A549 (cell line): Measurements from ENCODE around the gene MRRF. TPM values are rescaled to one million over a fixed set of nuclear protein-coding genes. Genes with fewer than 3 reads are reported as not detected.

Experiments
- ATAC-seq, 2 experiments: fragments of 200-7000 bp in 1 of 2; fragments of >200 bp in 1 of 2; cut with Nextera tagmentation in 1 of 2; cut with Tn5 transposase in 1 of 2; 3 replicates each; pipeline versions ENCODE4 v1.8.0 to v1.9.1; 2018 to 2020; ENCODE audit warnings: mild to moderate bottlenecking in 1 of 2, moderate library complexity in 1 of 2
- CTCF ChIA-PET: fragments of 300-600 bp; sonication (Branson Sonifier 250); formaldehyde crosslinking; extraction: SDS; loops from one replicate; lab custom pipeline; 2021; ENCODE audit warnings: antibody characterized with exemption, inconsistent platforms; lab: Yijun Ruan, JAX
- POLR2A ChIA-PET: fragments of 350-600 bp; formaldehyde crosslinking; extraction: SDS; loops from one replicate; lab custom pipeline; 2021; ENCODE audit warnings: antibody characterized with exemption, inconsistent platforms; lab: Yijun Ruan, JAX
- DNase-seq, 2 experiments: peaks; one replicate each; pipeline versions ENCODE4 v3.0.0 to v3.0.0-alpha.2; 2011 to 2016; ENCODE audit warnings: low read depth in 1 of 2, low spot score in 1 of 2
- FAIRE-seq: peaks from 2 replicates; lab custom pipeline; 2011; peaks lifted over from hg19 to GRCh38; lab: Jason Lieb, UNC
- H3K27ac ChIP-seq, 2 experiments: fragments of >200 bp; sonication (Bioruptor Twin); formaldehyde crosslinking; 3 replicates each; pipeline ENCODE4 v1.5.1; 2016 to 2017
- H3K4me1 ChIP-seq: fragments of >200 bp; sonication (Bioruptor Twin); formaldehyde crosslinking; 3 replicates; pipeline ENCODE4 v1.6.1; 2016
- H3K4me2 ChIP-seq: fragments of >200 bp; sonication (Bioruptor Twin); formaldehyde crosslinking; 3 replicates; pipeline ENCODE4 v1.6.1; 2016
- H3K4me3 ChIP-seq: fragments of >200 bp; sonication (Bioruptor Twin); formaldehyde crosslinking; 3 replicates; pipeline ENCODE4 v1.5.1; 2016
- H3K9me3 ChIP-seq: fragments of >200 bp; sonication (Bioruptor Twin); formaldehyde crosslinking; 3 replicates; pipeline ENCODE4 v1.6.1; 2016
- BHLHE40 ChIP-seq: IDR thresholded peaks from 2 replicates; pipeline ENCODE4 v1.6.1; 2012; ENCODE audit warnings: low read depth, low read length, inconsistent platforms
- CBX2 ChIP-seq: fragments of 200-600 bp; sonication (generic); IDR thresholded peaks from 2 replicates; pipeline ENCODE4 v1.6.1; 2016; ENCODE audit warnings: low read depth, mild to moderate bottlenecking, borderline replicate concordance
- CEBPB ChIP-seq, 2 experiments: fragments of >200 bp in 1 of 2; sonication (Bioruptor Twin) in 1 of 2; formaldehyde crosslinking in 1 of 2; IDR thresholded peaks; 2 replicates each; pipeline ENCODE4 v1.6.1; 2012 to 2016
- CHD2 ChIP-seq: fragments of 150-350 bp; IDR thresholded peaks from 2 replicates; pipeline ENCODE4 v1.6.1; 2014; ENCODE audit warnings: low read length; ENCODE audit not compliant: partially characterized antibody
- CHD4 ChIP-seq: fragments of 200-600 bp; sonication (generic); IDR thresholded peaks from 2 replicates; pipeline ENCODE4 v1.6.1; 2016; ENCODE audit warnings: antibody characterized with exemption, mild to moderate bottlenecking, borderline replicate concordance
- EHMT2 ChIP-seq: fragments of 200-600 bp; sonication (generic); IDR thresholded peaks from 2 replicates; pipeline ENCODE4 v1.6.1; 2016; ENCODE audit warnings: antibody characterized with exemption, low read depth, mild to moderate bottlenecking, moderate library complexity
- ESRRA ChIP-seq: fragments of 150-350 bp; IDR thresholded peaks from 2 replicates; pipeline ENCODE4 v1.6.1; 2014; ENCODE audit warnings: mild to moderate bottlenecking, low read length, borderline replicate concordance
- FOSL2 ChIP-seq, 2 experiments: fragments of 450-650 bp in 1 of 2; fragments of >200 bp in 1 of 2; sonication (Bioruptor Twin) in 1 of 2; formaldehyde crosslinking; IDR thresholded peaks; 2 replicates each; pipeline versions ENCODE4 v1.5.0 to v1.6.1; 2016 to 2020; ENCODE audit warnings: mild to moderate bottlenecking in 1 of 2, moderate library complexity in 1 of 2
- GATA3 ChIP-seq: IDR thresholded peaks from 2 replicates; pipeline ENCODE4 v1.6.1; 2012; ENCODE audit warnings: borderline replicate concordance
- HOXB13 ChIP-seq: fragments of 250-450 bp; sonication (Bioruptor Pico); IDR thresholded peaks from 2 replicates; pipeline ENCODE4 v1.5.0; 2020; ENCODE audit warnings: low read depth, mild to moderate bottlenecking, moderate library complexity
- HOXB5 ChIP-seq: fragments of 250-450 bp; sonication (Bioruptor Pico); IDR thresholded peaks from 2 replicates; pipeline ENCODE4 v1.5.0; 2020; ENCODE audit warnings: mild to moderate bottlenecking, moderate library complexity
- JUN ChIP-seq, 2 experiments: fragments of >200 bp; sonication (Bioruptor Twin); formaldehyde crosslinking; IDR thresholded peaks; 2 replicates in 1 of 2; 3 replicates in 1 of 2; pipeline ENCODE4 v1.6.1; 2016 to 2017
- KDM1A ChIP-seq: fragments of 200-600 bp; sonication (generic); IDR thresholded peaks from 2 replicates; pipeline ENCODE4 v1.6.1; 2016; ENCODE audit warnings: low read depth, mild to moderate bottlenecking
- KDM5A ChIP-seq: fragments of 200-600 bp; sonication (generic); IDR thresholded peaks from 2 replicates; pipeline ENCODE4 v1.6.1; 2016; ENCODE audit warnings: antibody characterized with exemption, mild to moderate bottlenecking
- MYC ChIP-seq: IDR thresholded peaks from 2 replicates; pipeline ENCODE4 v1.6.1; 2012; ENCODE audit warnings: mild to moderate bottlenecking, inconsistent platforms, low read length, improper control_type of control experiment, borderline replicate concordance
- NPAS2 ChIP-seq: fragments of 250-450 bp; sonication (Bioruptor Pico); IDR thresholded peaks from 2 replicates; pipeline ENCODE4 v1.8.0; 2022; ENCODE audit warnings: mild to moderate bottlenecking, moderate library complexity, borderline replicate concordance
- POLR2AphosphoS2 ChIP-seq: conservative IDR thresholded peaks from 2 replicates; pipeline ENCODE4 v1.6.1; 2012; ENCODE audit warnings: low read length, improper control_type of control experiment, inconsistent platforms
- RFX5 ChIP-seq: fragments of 450-650 bp; IDR thresholded peaks from 2 replicates; pipeline ENCODE4 v1.7.1; 2014; ENCODE audit warnings: antibody characterized with exemption, mild to moderate bottlenecking, moderate library complexity
- TFCP2L1 ChIP-seq: fragments of 250-450 bp; sonication (Bioruptor Pico); IDR thresholded peaks from 2 replicates; pipeline ENCODE4 v1.5.0; 2021; ENCODE audit warnings: mild to moderate bottlenecking
- ZC3H11A ChIP-seq: fragments of 450-650 bp; IDR thresholded peaks from 2 replicates; pipeline ENCODE4 v1.6.1; 2014; ENCODE audit warnings: antibody characterized with exemption, mild to moderate bottlenecking
- WGBS: methylation state at CpG from one replicate; pipeline ENCODE4 v1.1.6; 2017; ENCODE audit errors: missing lambda C conversion rate; 5-methylcytosine and 5-hydroxymethylcytosine counted together
- polyA plus RNA-seq, 4 experiments: library from polyadenylated mRNA; depleted of rRNA in 3 of 4; stranded (reverse); fragments of >200 nt; fragmentation: RNase III in 1 of 4; extraction: RNeasy Plus Mini Kit Qiagen cat#74134 plus additional on column Dnase treatment in 1 of 4; gene quantifications; 2 replicates in 3 of 4; 3 replicates in 1 of 4; pipeline ENCODE4 v1.2.3, GENCODE V29; 2011 to 2017
- TF ChIP-seq, protein P1 (sequence below): IDR thresholded peaks from 2 replicates; pipeline ENCODE4 v1.6.1; 2012
- TF ChIP-seq, protein P2 (sequence below): fragments of 250-450 bp; sonication (Bioruptor Pico); IDR thresholded peaks from 2 replicates; pipeline ENCODE4 v1.5.0; 2021; ENCODE audit warnings: mild to moderate bottlenecking, moderate library complexity, borderline replicate concordance
- TF ChIP-seq, protein P3 (sequence below): IDR thresholded peaks from 2 replicates; pipeline ENCODE4 v1.6.1; 2012; ENCODE audit warnings: low read depth, borderline replicate concordance
- TF ChIP-seq, protein P4 (sequence below): fragments of >200 bp; sonication (Bioruptor Twin); formaldehyde crosslinking; IDR thresholded peaks from 2 replicates; pipeline ENCODE4 v1.6.1; 2016
- TF ChIP-seq, protein P5 (sequence below): fragments of >200 bp; sonication (Bioruptor Twin); formaldehyde crosslinking; IDR thresholded peaks from 3 replicates; pipeline ENCODE4 v1.5.1; 2016

The MRRF gene
- polyA plus RNA-seq, 2 of the 4 experiments (the other 2 are of a cell fraction): 63.6 to 107 TPM

DNA sequence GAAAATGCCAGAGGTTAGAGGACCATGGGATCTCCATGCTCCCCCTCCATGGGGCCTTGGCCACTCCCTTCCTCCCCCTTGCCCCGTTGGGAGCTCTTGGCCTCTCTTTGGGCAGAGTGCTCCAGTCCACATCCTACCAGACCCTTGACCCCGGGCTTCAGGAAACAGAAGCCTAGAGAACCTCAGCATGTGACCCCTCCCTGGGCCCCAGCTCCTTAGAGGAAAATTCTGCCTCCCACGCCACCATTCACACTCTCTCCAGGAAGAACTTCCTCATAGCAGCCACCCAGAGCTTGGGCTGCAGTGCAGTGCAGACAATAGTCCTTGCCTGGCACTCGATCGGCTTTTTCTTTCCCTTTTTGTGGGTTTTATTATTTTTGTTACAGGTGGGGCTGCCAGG lies 41.9 kb upstream of the MRRF start:
- ATAC-seq: no peak
- Histone ChIP-seq H3K4me3 (no peak overlapping the region), H3K27ac (no peak overlapping the region), H3K4me1 (peaks cover 7% of the 10 kb centered on the region; the same call in 1 of the 3 replicates), H3K9me3 (no peaks in the 10 kb centered on the region), H3K4me2 (no peak overlapping the region)
- DNase-seq: no peak
- ChIA-PET CTCF (interaction anchor here (1.1 to 1.5 kb wide), 2 partner anchors 97 to 104 kb away, joined by 3 read pairs; no protein-coding TSS in a partner anchor), POLR2A (no interaction called here)
- TF ChIP-seq, protein P1, sequence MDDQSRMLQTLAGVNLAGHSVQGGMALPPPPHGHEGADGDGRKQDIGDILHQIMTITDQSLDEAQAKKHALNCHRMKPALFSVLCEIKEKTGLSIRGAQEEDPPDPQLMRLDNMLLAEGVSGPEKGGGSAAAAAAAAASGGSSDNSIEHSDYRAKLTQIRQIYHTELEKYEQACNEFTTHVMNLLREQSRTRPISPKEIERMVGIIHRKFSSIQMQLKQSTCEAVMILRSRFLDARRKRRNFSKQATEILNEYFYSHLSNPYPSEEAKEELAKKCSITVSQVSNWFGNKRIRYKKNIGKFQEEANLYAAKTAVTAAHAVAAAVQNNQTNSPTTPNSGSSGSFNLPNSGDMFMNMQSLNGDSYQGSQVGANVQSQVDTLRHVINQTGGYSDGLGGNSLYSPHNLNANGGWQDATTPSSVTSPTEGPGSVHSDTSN: no peak
- no peak for TF ChIP-seq KDM5A
- no peak for TF ChIP-seq MYC
- no peak for TF ChIP-seq HOXB5 (CRISPR knock-in tag)
- TF ChIP-seq ESRRA: no peak
- no peak for TF ChIP-seq JUN (IDR thresholded peaks at IDR 0.05)
- TF ChIP-seq TFCP2L1: no peak
- no peak for TF ChIP-seq ZC3H11A
- TF ChIP-seq, protein P2, sequence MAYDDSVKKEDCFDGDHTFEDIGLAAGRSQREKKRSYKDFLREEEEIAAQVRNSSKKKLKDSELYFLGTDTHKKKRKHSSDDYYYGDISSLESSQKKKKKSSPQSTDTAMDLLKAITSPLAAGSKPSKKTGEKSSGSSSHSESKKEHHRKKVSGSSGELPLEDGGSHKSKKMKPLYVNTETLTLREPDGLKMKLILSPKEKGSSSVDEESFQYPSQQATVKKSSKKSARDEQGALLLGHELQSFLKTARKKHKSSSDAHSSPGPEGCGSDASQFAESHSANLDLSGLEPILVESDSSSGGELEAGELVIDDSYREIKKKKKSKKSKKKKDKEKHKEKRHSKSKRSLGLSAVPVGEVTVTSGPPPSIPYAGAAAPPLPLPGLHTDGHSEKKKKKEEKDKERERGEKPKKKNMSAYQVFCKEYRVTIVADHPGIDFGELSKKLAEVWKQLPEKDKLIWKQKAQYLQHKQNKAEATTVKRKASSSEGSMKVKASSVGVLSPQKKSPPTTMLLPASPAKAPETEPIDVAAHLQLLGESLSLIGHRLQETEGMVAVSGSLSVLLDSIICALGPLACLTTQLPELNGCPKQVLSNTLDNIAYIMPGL (CRISPR knock-in tag): no peak
- no peak for TF ChIP-seq CHD2
- no peak for TF ChIP-seq NPAS2 (CRISPR knock-in tag)
- no peak for FAIRE-seq
- WGBS: 64% methylated on average over 5 of the region's 5 CpGs

DNA sequence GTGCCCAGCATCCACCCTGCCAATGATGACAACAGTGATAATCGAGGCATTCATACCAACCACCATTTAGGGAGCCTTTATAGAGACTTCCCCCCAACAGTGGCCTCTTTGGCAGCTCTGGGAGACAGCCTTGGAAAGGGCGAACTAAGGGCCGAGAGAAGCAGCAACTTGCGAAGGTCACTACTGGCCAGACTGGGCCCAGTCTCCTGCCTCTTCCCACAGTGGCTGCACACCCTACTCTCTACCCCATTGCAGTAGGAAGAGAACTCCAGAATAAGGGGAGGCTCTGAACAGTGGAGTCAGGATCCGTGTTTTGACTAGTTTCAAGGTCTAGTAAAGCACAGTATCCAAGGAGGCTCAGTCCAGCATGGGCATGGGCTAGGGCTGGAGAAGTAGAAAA lies 41.2 kb upstream of the MRRF start:
- Histone ChIP-seq H3K4me2 (no peak overlapping the region), H3K9me3 (no peaks in the 10 kb centered on the region), H3K27ac (no peak overlapping the region)
- no peak for DNase-seq
- ChIA-PET POLR2A (no interaction called here), CTCF (interaction anchor here (1.1 to 1.5 kb wide), 2 partner anchors 97 to 105 kb away, joined by 3 read pairs; no protein-coding TSS in a partner anchor)
- no peak for ATAC-seq
- WGBS: 10% methylated on average over 2 of the region's 5 CpGs
- no peak for FAIRE-seq
- no peak for TF ChIP-seq BHLHE40
- no peak for TF ChIP-seq CHD4
- TF ChIP-seq, protein P3, sequence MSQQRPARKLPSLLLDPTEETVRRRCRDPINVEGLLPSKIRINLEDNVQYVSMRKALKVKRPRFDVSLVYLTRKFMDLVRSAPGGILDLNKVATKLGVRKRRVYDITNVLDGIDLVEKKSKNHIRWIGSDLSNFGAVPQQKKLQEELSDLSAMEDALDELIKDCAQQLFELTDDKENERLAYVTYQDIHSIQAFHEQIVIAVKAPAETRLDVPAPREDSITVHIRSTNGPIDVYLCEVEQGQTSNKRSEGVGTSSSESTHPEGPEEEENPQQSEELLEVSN: no peak
- TF ChIP-seq HOXB13 (CRISPR knock-in tag): no peak
- no peak for TF ChIP-seq CBX2
- TF ChIP-seq, protein P4, sequence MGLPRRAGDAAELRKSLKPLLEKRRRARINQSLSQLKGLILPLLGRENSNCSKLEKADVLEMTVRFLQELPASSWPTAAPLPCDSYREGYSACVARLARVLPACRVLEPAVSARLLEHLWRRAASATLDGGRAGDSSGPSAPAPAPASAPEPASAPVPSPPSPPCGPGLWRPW: no peak
- TF ChIP-seq, all 56 proteins: peak for 0
- Histone ChIP-seq H3K4me3 (no peak overlapping the region), H3K4me1 (peaks cover 5% of the 10 kb centered on the region; the same call in 1 of the 3 replicates)

DNA sequence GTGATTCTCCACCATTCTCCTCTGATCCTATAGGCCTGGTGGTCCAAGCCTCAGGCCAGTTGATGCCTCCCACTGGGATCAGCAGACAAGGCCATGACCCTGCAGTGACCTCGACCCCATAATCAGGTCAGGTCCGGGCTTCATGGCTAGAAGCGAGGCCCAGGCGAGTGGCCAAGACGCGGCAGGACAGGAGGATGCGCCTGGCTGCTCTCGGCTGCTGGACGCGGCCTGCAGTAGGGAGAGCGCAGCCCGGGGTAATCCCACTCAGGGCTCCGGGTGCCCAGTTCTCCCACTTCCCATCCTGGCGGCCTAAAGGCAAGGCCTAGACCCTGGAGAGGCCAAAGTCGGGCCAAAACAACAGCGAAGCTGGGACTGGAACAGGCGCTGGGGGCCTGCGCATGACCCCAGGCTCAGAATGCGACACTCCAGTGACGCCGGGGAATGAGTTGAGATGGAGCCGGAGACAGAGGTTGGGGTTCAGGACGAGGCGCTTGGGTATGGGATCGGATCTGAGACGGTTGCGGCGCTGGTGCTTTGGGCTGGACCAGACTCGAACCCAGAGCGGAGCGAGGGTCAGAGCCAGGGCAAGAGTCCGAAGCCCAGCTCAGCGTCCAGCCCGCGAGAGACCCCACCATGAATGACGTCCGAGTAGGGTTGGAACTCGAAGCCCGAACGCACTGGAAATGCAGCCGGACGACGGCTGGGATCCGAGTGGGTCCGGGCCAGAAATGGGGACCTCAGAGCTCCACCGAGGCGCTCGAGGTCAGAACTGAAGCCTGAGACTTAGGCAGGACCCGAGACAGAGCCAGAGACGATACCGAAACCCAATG lies 39.2 kb upstream of the MRRF start:
- no peak for FAIRE-seq
- TF ChIP-seq POLR2AphosphoS2 (no peak), EHMT2 (no peak), GATA3 (no peak), FOSL2 (IDR thresholded peaks at IDR 0.05) (no peak), FOSL2 (CRISPR knock-in tag; IDR thresholded peaks at IDR 0.05) (no peak), HOXB5 (CRISPR knock-in tag) (no peak), RFX5 (no peak), KDM1A (no peak), CEBPB (IDR thresholded peaks at IDR 0.05) (no peak)
- TF ChIP-seq, protein P5, sequence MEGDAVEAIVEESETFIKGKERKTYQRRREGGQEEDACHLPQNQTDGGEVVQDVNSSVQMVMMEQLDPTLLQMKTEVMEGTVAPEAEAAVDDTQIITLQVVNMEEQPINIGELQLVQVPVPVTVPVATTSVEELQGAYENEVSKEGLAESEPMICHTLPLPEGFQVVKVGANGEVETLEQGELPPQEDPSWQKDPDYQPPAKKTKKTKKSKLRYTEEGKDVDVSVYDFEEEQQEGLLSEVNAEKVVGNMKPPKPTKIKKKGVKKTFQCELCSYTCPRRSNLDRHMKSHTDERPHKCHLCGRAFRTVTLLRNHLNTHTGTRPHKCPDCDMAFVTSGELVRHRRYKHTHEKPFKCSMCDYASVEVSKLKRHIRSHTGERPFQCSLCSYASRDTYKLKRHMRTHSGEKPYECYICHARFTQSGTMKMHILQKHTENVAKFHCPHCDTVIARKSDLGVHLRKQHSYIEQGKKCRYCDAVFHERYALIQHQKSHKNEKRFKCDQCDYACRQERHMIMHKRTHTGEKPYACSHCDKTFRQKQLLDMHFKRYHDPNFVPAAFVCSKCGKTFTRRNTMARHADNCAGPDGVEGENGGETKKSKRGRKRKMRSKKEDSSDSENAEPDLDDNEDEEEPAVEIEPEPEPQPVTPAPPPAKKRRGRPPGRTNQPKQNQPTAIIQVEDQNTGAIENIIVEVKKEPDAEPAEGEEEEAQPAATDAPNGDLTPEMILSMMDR: no peak
- TF ChIP-seq, protein P3: no peak
- TF ChIP-seq, protein P4: no peak

More for the DNA sequence above, 39.2 kb upstream of the MRRF start:
- Histone ChIP-seq H3K4me1 (peaks cover 10% of the 10 kb centered on the region; the same call in 1 of the 3 replicates), H3K9me3 (no peaks in the 10 kb centered on the region), H3K27ac (no peak overlapping the region), H3K4me2 (no peak overlapping the region), H3K4me3 (no peak overlapping the region)
- 80% methylated on average over 40 of the region's 51 CpGs for WGBS
- CTCF ChIA-PET: interaction anchor here (0.8 to 1.6 kb wide), 8 partner anchors 9 to 121 kb away, joined by 3 to 5 read pairs (median 3); no protein-coding TSS in a partner anchor
- POLR2A ChIA-PET: interaction anchor here (0.6 kb wide), 1 partner anchor 73 kb away, joined by 3 read pairs; no protein-coding TSS in a partner anchor
- DNase-seq: no peak
- ATAC-seq: no peak
